NCI-H2196 (cell line): ENCODE data around the gene ANKH.

ENCODE experiments used
- DNase-seq: peaks from one replicate; lab custom pipeline; 2025; ENCODE audit not compliant: unreplicated experiment; lab: John Stamatoyannopoulos, UW

The ANKH gene

DNA sequence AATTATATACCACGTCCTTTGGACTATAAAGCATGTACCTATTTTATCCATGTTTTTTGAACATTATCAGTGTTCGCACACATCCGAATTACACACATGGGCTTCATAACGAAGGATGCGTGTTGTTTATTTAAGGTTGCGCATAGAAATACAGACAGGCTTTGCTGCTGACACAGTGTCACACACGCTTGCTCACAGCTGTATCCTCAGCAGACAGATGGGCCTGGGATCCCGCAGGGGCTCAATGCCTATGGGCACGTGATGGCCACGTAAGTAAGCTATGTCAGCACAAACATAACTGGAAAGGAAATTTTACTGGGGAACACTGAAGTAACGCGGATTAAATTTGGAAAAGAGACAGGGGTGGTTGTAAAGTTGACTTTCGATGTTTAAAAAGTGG, 130.4 kb downstream of the ANKH start:
- no peak for DNase-seq

DNA sequence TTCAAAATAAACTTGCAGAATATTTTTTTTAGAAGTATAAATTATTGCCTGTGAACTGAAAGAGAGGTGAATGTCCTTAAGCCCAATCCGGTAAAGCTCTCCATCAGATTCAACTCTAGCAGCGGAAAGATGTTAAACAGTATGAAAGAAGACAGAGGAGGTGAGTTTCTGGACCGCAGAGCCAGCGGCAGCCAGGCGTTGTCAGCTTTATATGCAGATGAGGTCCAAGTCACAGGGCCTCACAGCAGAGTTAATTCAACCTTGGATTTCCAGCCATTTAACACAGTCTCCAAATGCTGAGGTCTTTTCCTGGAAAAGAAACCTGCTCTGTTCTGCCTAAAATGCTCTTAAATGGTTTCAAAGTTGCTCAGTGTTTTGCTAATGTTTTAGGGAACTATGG, 131.6 kb downstream of the ANKH start:
- no peak for DNase-seq

GRCh38 chr5:14739538-14739937, 132.0 kb downstream of the ANKH start:
- no peak for DNase-seq

GRCh38 chr5:14738050-14738449, 133.5 kb downstream of the ANKH start:
- no peak for DNase-seq

GRCh38 chr5:14737291-14737690, 134.3 kb downstream of the ANKH start:
- no peak for DNase-seq

DNA sequence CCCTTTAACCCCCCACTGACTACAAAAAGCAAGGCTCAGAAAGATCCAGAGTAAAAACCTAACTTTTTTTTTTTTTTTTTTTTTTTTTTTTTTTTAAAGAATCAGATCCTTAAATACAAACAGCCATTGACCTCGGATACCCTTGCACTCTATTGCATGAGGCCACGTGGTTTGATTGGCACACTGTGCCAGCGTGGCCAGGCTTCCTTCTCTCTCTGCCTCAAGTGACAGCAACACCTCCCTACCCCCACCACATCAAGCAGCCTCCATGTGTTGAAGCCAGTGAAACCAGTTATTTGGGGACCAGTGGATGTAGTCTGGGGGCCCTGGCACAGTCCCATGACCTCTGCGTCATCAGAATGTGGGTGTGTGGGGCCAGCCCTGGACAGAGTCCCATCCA, 135.6 kb downstream of the ANKH start:
- no peak for DNase-seq

GRCh38 chr5:14734396-14734795, 137.2 kb downstream of the ANKH start:
- no peak for DNase-seq

DNA sequence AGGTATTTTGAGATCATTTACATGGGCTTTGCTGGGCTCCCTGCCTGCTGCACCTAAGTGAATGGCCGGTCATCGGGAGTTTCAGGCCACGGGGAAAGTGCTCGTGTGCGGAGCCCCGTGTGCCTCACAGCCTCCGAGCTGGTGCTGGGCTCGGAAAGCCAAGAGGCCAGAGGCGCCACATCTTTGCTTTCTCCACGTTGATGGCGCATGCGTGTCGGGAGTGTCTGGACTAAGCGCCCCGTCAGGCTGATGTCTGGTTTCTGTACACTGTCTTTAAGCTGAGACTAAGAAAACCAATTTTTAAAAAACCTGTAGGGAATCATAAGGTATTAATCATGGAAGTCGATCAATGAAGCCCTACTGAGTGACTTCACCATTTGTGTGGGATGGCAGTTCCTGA, 137.9 kb downstream of the ANKH start:
- DNase-seq: no peak

GRCh38 chr5:14732991-14733390, 138.6 kb downstream of the ANKH start:
- no peak for DNase-seq

- no peak for DNase-seq
These were observed 140.7 kb downstream of the ANKH start for GRCh38 chr5:14730881-14731280.

- no peak for DNase-seq
These were observed 141.1 kb downstream of the ANKH start for GRCh38 chr5:14730466-14730865.

GRCh38 chr5:14729448-14730385, 141.9 kb downstream of the ANKH start:
- no peak for DNase-seq

- DNase-seq: no peak
These were observed 143.1 kb downstream of the ANKH start for GRCh38 chr5:14728459-14728938.

DNA sequence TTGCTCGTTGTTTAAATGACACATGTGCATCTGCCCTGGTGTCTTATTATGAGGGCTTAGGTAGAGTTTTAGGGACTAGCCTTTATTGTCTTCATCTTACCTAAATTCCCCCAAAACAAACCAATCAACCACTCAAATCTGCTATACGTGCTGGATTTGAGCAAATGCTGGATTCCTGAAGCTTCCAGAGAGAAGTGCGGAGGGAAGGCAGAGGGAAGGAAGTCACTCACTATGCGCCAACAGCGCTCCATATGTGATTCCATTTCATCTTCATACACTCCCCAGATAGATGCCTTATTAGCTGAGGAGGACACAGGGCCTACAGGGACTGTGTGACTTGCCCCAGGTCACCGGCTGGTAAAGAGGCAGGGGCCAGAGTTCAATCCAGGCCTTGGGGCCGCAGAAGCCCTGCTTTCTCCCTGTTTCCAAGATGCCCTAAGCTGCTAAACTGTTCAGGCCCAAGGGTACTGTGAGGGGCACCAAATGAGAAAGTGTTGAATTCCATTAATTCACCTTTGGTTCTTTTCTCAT, 143.6 kb downstream of the ANKH start:
- no peak for DNase-seq

- peak; percentile 84 for DNase-seq
These were observed 144.1 kb downstream of the ANKH start for GRCh38 chr5:14727428-14727865.

DNA sequence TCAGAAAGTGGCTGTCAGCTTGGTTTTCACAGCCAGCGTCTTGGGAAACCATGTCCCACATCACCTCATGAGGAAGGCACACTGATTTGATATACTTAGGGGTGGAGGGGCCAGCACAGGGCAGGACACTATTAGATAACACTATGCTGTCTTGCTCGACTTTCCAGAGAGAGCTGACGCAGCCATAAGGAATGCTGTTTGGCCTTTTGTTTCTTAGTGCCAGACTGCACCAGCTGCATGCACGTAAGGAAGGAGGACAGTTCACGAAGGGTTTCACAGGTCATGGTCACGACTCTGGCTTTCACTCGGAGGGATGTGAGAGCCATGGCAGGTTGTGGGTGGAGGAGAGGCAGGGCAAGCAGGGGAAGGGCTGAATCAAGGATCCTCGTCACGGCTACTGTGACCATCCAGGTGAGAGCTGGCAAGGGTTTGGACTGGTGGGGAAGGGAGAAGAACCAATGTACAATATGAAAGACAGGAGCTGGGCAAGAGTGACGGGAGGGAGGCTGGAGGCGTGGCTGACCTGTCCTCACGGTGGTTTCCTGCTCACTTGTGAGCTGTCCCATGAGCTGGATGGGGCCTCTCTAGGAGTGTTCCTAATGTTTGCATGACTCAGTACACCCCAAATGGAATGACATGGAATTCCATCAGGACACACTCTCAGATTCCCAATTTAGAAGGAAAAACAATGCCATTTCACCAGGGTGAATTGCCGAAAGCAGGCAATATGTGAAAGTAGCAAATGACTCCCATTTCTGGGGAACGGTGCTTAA, 145.3 kb downstream of the ANKH start:
- DNase-seq: no peak

GRCh38 chr5:14724633-14725032, 146.9 kb downstream of the ANKH start:
- DNase-seq: no peak

DNA sequence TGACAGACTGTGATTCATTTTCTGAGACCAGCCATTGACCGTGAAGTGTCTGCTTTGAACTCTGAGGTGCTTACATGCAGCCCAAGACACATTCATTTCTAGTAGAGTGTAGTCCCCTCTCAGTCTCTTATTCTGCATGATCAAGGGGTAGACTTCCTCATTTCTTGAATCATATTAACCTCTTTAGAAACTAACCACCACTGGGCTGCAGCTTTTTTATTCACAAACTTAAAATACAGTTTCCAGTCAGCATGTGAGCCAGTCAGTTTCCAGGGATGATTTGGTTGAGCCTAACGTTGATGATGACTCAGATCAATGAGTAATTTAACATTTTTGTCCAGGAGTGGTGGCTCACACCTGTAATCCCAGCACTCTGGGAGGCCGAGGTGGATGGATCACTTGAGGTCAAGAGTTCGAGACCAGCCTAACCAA, 147.9 kb downstream of the ANKH start:
- no peak for DNase-seq

GRCh38 chr5:14722923-14723322, 148.7 kb downstream of the ANKH start:
- DNase-seq: no peak

DNA sequence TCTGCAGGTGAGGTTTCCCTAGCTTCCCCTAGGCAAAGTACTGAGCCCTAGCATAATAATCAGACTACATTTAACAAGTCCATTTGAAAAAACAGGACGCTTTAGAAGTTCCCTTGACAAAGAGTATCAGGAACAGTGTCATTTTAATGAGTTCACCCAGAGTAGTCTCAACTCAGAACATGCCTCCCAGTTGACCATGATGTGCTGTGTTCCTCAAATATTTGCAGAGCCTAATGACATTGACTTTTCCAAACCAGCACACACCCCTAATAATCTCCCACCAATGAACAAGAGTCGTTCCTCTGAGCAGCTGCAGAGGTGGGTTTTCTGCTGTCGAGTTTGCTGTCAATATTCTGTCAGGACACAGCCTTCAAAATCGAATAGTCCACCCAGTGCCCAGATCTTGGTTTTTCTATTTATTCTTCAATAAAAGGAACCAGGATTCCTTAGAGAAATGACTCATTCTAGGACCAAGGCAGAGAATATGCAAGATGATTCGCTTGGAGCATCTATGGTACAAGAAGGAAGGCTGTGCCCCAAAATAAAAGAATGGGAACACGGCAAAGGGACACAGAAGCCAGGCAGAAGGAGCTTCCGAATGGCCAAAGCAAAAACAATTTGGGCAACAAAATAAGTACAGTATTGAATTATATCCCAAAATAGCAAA, 149.5 kb downstream of the ANKH start:
- DNase-seq: no peak
